CD14-positive monocyte (primary cell): ENCODE data around the gene HECW1. TPM values are rescaled to one million over a fixed set of nuclear protein-coding genes. Genes with fewer than 3 reads are reported as not detected.

ENCODE experiments used
- DNase-seq, 3 donors: peaks; one replicate each; pipeline ENCODE4 v3.0.0-alpha.2; 2011 to 2022
- H2AFZ ChIP-seq: 2 replicates; pipeline ENCODE4 v1.6.0; 2012; ENCODE audit warnings: mild to moderate bottlenecking, low read depth, low read length, inconsistent platforms; ENCODE audit not compliant: insufficient read depth, poor library complexity, severe bottlenecking
- H3K27ac ChIP-seq, 2 donors: 1 replicate in 1 of 2; 2 replicates in 1 of 2; pipeline ENCODE4 v1.5.1; 2012 to 2013; ENCODE audit warnings: low read length in 2 of 2, control low read depth in 1 of 2, inconsistent platforms in 1 of 2, low read depth in 1 of 2, mild to moderate bottlenecking in 1 of 2
- H3K27me3 ChIP-seq, 2 donors: one replicate each; pipeline versions ENCODE4 v1.6.0 to v1.6.1; 2011 to 2013; ENCODE audit warnings: low read length in 2 of 2; ENCODE audit not compliant: control insufficient read depth in 2 of 2, insufficient read depth in 2 of 2
- H3K36me3 ChIP-seq, 2 donors: replicated peaks in 1 of 2; 1 replicate in 1 of 2; 2 replicates in 1 of 2; pipeline versions ENCODE4 v1.5.1 to v1.6.1; 2012 to 2013; ENCODE audit warnings: low read length in 2 of 2, control low read depth in 1 of 2, inconsistent platforms in 1 of 2, mild to moderate bottlenecking in 1 of 2; ENCODE audit not compliant: insufficient read depth in 2 of 2, control insufficient read depth in 1 of 2
- H3K4me1 ChIP-seq, 2 donors: 1 replicate in 1 of 2; 2 replicates in 1 of 2; pipeline versions ENCODE4 v1.5.1 to v1.6.1; 2012 to 2013; ENCODE audit warnings: low read length in 2 of 2, control low read depth in 1 of 2, inconsistent platforms in 1 of 2, mild to moderate bottlenecking in 1 of 2, moderate library complexity in 1 of 2; ENCODE audit not compliant: insufficient read depth in 2 of 2, control insufficient read depth in 1 of 2
- H3K4me2 ChIP-seq: replicated peaks from 2 replicates; pipeline ENCODE3; 2012; ENCODE audit warnings: low read length, moderate library complexity, mild to moderate bottlenecking; ENCODE audit not compliant: poor library complexity, severe bottlenecking; ENCODE audit errors: extremely low read depth
- H3K4me3 ChIP-seq, 3 experiments: fragments of 200-600 bp in 1 of 3; sonication (generic) in 1 of 3; replicated peaks in 1 of 3; 1 replicate in 2 of 3; 2 replicates in 1 of 3; pipeline ENCODE4 v1.5.1; 2011 to 2013; ENCODE audit warnings: low read length in 3 of 3, mild to moderate bottlenecking in 3 of 3, control low read depth in 2 of 3, low read depth in 2 of 3, inconsistent platforms in 1 of 3, moderate library complexity in 1 of 3
- H3K79me2 ChIP-seq: 2 replicates; pipeline ENCODE4 v1.6.0; 2012; ENCODE audit warnings: mild to moderate bottlenecking, control low read depth, inconsistent platforms, low read length, moderate library complexity; ENCODE audit not compliant: insufficient read depth
- H3K9ac ChIP-seq: 2 replicates; pipeline ENCODE4 v1.6.0; 2017; ENCODE audit warnings: low read length, mild to moderate bottlenecking; ENCODE audit not compliant: insufficient read depth, poor library complexity, severe bottlenecking
- H3K9me3 ChIP-seq, 2 donors: replicated peaks in 1 of 2; 1 replicate in 1 of 2; 2 replicates in 1 of 2; pipeline versions ENCODE4 v1.5.1 to v1.6.1; 2012 to 2013; ENCODE audit warnings: low read length in 2 of 2, control low read depth in 1 of 2; ENCODE audit not compliant: control insufficient read depth in 1 of 2, insufficient read depth in 1 of 2
- H4K20me1 ChIP-seq: 2 replicates; pipeline ENCODE4 v1.6.0; 2012; ENCODE audit warnings: mild to moderate bottlenecking, low read length, control low read depth, moderate library complexity; ENCODE audit not compliant: insufficient read depth
- H3K27ac Mint-ChIP-seq, 7 donors: one replicate each; pipeline ENCODE4 v1.8.0; 2020; ENCODE audit warnings: mild to moderate bottlenecking in 7 of 7, mixed read lengths in 7 of 7, moderate library complexity in 6 of 7, inconsistent platforms in 2 of 7
- H3K27me3 Mint-ChIP-seq, 3 donors: one replicate each; pipeline ENCODE4 v1.8.0; 2021 to 2022; ENCODE audit warnings: low read depth in 3 of 3, mild to moderate bottlenecking in 3 of 3, mixed read lengths in 3 of 3, moderate library complexity in 3 of 3, inconsistent platforms in 1 of 3
- H3K36me3 Mint-ChIP-seq, 2 donors: one replicate each; pipeline ENCODE4 v1.8.0; 2020; ENCODE audit warnings: mixed read lengths in 2 of 2, inconsistent platforms in 1 of 2, mild to moderate bottlenecking in 1 of 2
- H3K4me1 Mint-ChIP-seq: one replicate; pipeline ENCODE4 v1.8.0; 2020; ENCODE audit warnings: mild to moderate bottlenecking, mixed read lengths
- H3K4me3 Mint-ChIP-seq, 2 donors: one replicate each; pipeline ENCODE4 v1.8.0; 2020; ENCODE audit warnings: mild to moderate bottlenecking in 2 of 2, mixed read lengths in 2 of 2, moderate library complexity in 1 of 2
- H3K9me3 Mint-ChIP-seq, 7 donors: one replicate each; pipeline ENCODE4 v1.8.0; 2020 to 2022; ENCODE audit warnings: mixed read lengths in 7 of 7, mild to moderate bottlenecking in 6 of 7, moderate library complexity in 6 of 7, inconsistent platforms in 2 of 7
- WGBS: methylation state at CpG from one replicate; pipeline ENCODE4 v1.1.5; 2013; ENCODE audit warnings: missing lambda C conversion rate; ENCODE audit not compliant: insufficient coverage; 5-methylcytosine and 5-hydroxymethylcytosine counted together
- intact Hi-C, 2 donors: fragments of 100-400 bp; cut with micrococcal nuclease; formaldehyde crosslinking; loops; one replicate each; pipeline versions ENCODE4 v1.15.0 to v1.15.1; 2023
- polyA plus RNA-seq, 3 donors: library from polyadenylated mRNA; depleted of rRNA in 1 of 3; unstranded in 2 of 3; stranded (reverse) in 1 of 3; fragments of 300-500 nt in 2 of 3; fragments of >200 nt in 1 of 3; fragmentation: Illumina TruSeq in 2 of 3; gene quantifications; 1 replicate in 2 of 3; 2 replicates in 1 of 3; pipeline ENCODE4 v1.2.3, GENCODE V29; 2012 to 2021
- TF ChIP-seq, protein P1 (sequence below): fragments of 200-600 bp; IDR thresholded peaks from one replicate; pipeline ENCODE4 v1.8.0; 2022; ENCODE audit warnings: antibody characterized with exemption, mild to moderate bottlenecking

HECW1 gene
- polyA plus RNA-seq, 3 donors = not detected

GRCh38 chr7:43137811-43138210, 25.4 kb downstream of the HECW1 start:
- Histone ChIP-seq H2AFZ (no peak overlapping the region), H3K27ac (no peak overlapping the region), H3K79me2 (no peaks in the 10 kb centered on the region), H3K36me3 (no peaks in the 10 kb centered on the region), H4K20me1 (no peaks in the 10 kb centered on the region), H3K4me1 (no peaks in the 10 kb centered on the region), H3K9me3 (no peaks in the 10 kb centered on the region), H3K4me3 (no peak overlapping the region), H3K27me3 (peaks cover 0 to 2% of the 10 kb centered on the region in 2 donors), H3K4me2 (no peak overlapping the region), H3K9ac (no peak overlapping the region)
- no peaks in the 10 kb centered on the region for H3K4me1 Mint-ChIP-seq
- H3K27ac Mint-ChIP-seq = no peak overlapping the region
- intact Hi-C loops = no loop called here
- no peaks in the 10 kb centered on the region for H3K36me3 Mint-ChIP-seq
- no peak overlapping the region for H3K4me3 Mint-ChIP-seq
- H3K9me3 Mint-ChIP-seq = peaks cover 0 to 3% (median 0%) of the 10 kb centered on the region in 7 donors
- DNase-seq = no peak
- H3K27me3 Mint-ChIP-seq = peaks cover 2 to 27% (median 12%) of the 10 kb centered on the region in 3 donors
- WGBS = no CpG with 5 or more reads among the region's 3 CpGs
- TF ChIP-seq, protein P1, sequence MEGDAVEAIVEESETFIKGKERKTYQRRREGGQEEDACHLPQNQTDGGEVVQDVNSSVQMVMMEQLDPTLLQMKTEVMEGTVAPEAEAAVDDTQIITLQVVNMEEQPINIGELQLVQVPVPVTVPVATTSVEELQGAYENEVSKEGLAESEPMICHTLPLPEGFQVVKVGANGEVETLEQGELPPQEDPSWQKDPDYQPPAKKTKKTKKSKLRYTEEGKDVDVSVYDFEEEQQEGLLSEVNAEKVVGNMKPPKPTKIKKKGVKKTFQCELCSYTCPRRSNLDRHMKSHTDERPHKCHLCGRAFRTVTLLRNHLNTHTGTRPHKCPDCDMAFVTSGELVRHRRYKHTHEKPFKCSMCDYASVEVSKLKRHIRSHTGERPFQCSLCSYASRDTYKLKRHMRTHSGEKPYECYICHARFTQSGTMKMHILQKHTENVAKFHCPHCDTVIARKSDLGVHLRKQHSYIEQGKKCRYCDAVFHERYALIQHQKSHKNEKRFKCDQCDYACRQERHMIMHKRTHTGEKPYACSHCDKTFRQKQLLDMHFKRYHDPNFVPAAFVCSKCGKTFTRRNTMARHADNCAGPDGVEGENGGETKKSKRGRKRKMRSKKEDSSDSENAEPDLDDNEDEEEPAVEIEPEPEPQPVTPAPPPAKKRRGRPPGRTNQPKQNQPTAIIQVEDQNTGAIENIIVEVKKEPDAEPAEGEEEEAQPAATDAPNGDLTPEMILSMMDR = no peak

GRCh38 chr7:43138710-43139109, 26.3 kb downstream of the HECW1 start:
- no CpG with 5 or more reads among the region's 4 CpGs for WGBS
- Histone ChIP-seq H3K27ac (no peak overlapping the region), H3K79me2 (no peaks in the 10 kb centered on the region), H3K4me2 (no peak overlapping the region), H2AFZ (no peak overlapping the region), H3K36me3 (no peaks in the 10 kb centered on the region), H3K9ac (no peak overlapping the region), H3K4me1 (no peaks in the 10 kb centered on the region), H3K27me3 (peaks cover 0 to 2% of the 10 kb centered on the region in 2 donors), H3K4me3 (no peak overlapping the region), H4K20me1 (no peaks in the 10 kb centered on the region), H3K9me3 (no peaks in the 10 kb centered on the region)
- H3K4me3 Mint-ChIP-seq = no peak overlapping the region
- H3K27me3 Mint-ChIP-seq = peaks cover 0 to 23% (median 11%) of the 10 kb centered on the region in 3 donors
- no peaks in the 10 kb centered on the region for H3K4me1 Mint-ChIP-seq
- DNase-seq = no peak
- H3K27ac Mint-ChIP-seq = no peak overlapping the region
- no peaks in the 10 kb centered on the region for H3K36me3 Mint-ChIP-seq
- H3K9me3 Mint-ChIP-seq = peaks cover 0 to 3% (median 2%) of the 10 kb centered on the region in 7 donors
- intact Hi-C loops = no loop called here
- TF ChIP-seq, protein P1 = no peak
